RWPE2 (cell line): ENCODE data around the gene RAPGEFL1.
"Not testable (repeated sequence)": the region's sequence is repeated elsewhere in the genome, so short reads cannot be mapped to it uniquely, and the experiment has no call there.

Experiments used
- ATAC-seq: fragments of 200-7000 bp; cut with Tn5 transposase; 3 replicates; pipeline ENCODE4 v1.9.1; 2021; ENCODE audit warnings: low read depth
- DNase-seq: peaks from one replicate; pipeline ENCODE4 v3.0.0-alpha.2; 2020; ENCODE audit warnings: low spot score
- H3K27ac ChIP-seq: fragments of 450-650 bp; 2 replicates; pipeline ENCODE4 v1.5.1; 2017; ENCODE audit warnings: mild to moderate bottlenecking; ENCODE audit not compliant: poor library complexity, severe bottlenecking
- H3K27me3 ChIP-seq: fragments of 250-450 bp; sonication (Bioruptor Pico); 2 replicates; pipeline ENCODE4 v1.5.1; 2021; ENCODE audit warnings: mild to moderate bottlenecking, moderate library complexity; ENCODE audit not compliant: insufficient read depth, poor library complexity, severe bottlenecking
- H3K36me3 ChIP-seq: fragments of 250-450 bp; sonication (Bioruptor Pico); 2 replicates; pipeline ENCODE4 v1.5.1; 2020; ENCODE audit warnings: low read depth, mild to moderate bottlenecking, moderate library complexity
- H3K4me1 ChIP-seq: fragments of 250-450 bp; sonication (Bioruptor Pico); 2 replicates; pipeline ENCODE4 v1.5.1; 2021; ENCODE audit warnings: mild to moderate bottlenecking, moderate library complexity; ENCODE audit not compliant: insufficient read depth, poor library complexity, severe bottlenecking
- H3K4me3 ChIP-seq: fragments of 250-450 bp; sonication (Bioruptor Pico); 2 replicates; pipeline ENCODE4 v1.5.1; 2021; ENCODE audit warnings: mild to moderate bottlenecking, moderate library complexity; ENCODE audit not compliant: severe bottlenecking
- H3K9me3 ChIP-seq: fragments of 250-450 bp; sonication (Bioruptor Pico); 2 replicates; pipeline ENCODE4 v1.5.1; 2021; ENCODE audit warnings: mild to moderate bottlenecking, moderate library complexity; ENCODE audit not compliant: severe bottlenecking
- CTCF ChIP-seq: fragments of 450-650 bp; IDR thresholded peaks from one replicate; pipeline ENCODE4 v1.5.1; 2017; ENCODE audit warnings: mild to moderate bottlenecking, moderate library complexity; ENCODE audit not compliant: poor library complexity, severe bottlenecking

RAPGEFL1 gene

DNA sequence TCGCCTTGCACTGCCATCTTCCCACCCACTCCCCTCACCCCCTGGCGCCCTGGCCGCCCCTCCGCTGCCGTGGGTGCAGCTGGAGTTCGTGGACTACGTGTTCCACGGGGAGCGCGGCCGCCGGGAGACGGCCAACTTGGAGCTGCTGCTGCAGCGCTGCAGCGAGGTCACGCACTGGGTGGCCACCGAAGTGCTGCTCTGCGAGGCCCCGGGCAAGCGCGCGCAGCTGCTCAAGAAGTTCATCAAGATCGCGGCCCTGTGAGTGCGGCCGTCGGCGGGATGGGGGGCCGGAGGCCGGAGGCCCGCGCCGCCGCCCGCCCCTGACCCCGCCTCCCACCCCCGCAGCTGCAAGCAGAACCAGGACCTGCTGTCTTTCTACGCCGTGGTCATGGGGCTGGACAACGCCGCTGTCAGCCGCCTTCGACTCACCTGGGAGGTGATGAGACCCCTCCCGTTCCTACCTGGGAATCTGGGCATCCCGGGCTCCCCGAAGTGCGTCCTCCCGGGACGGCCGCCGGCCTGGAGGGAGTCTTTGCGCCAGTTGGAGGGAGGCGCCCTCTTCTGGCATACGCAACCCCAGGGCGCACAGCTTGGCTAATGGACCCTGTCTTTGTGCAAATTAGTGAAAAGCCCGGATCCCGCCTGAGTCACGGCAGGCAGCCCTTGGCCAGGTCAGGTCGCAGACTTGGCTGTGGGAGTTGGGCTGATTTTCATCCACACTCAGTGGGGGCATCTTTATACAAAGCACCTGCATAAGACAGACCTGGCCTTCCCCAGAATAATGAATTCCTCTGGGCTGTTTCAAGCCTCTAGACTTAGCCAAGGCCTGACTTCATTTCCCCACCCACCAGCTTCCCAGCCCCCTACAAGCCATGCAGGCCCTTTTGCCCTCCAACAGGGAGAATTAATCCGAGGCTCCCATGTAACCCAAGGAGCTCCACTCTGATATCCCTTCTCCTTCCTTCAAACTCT lies 14.3 kb downstream of the RAPGEFL1 start:
- DNase-seq = peak; percentile 76
- H3K4me1 ChIP-seq = peaks cover 9% of the 10 kb centered on the region
- H3K4me3 ChIP-seq = peak overlapping the region; percentile 29
- peak; percentile 85 for TF ChIP-seq CTCF
- no peaks in the 10 kb centered on the region for H3K9me3 ChIP-seq
- H3K27me3 ChIP-seq = no peaks in the 10 kb centered on the region
- peak; percentile 82 for ATAC-seq
- no peak overlapping the region for H3K27ac ChIP-seq
- 0 out of 2 replicates have a peak, but pooled peaks cover 2% of the 10 kb centered on the region for H3K36me3 ChIP-seq

DNA sequence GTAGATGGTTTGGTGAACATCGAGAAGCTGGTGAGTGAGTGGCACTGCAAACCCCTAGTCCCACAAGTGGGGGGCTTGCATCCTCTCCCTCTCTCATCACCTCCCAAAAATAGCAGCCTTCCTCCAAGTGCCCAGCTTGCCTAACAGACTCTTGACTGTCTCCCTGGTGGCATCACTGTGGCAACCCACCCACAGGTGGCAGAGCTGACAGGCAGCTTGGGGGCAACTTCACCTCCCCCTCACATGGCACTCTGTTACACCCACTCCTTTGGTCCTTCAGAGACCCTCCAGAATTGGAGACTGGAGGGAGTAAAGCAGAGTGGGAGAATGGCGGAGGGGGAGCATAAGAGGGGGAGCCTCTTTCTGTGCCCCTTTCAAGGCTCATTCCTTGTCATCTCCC lies 15.7 kb downstream of the RAPGEFL1 start:
- H3K27me3 ChIP-seq = no peaks in the 10 kb centered on the region
- no peak overlapping the region for H3K27ac ChIP-seq

DNA sequence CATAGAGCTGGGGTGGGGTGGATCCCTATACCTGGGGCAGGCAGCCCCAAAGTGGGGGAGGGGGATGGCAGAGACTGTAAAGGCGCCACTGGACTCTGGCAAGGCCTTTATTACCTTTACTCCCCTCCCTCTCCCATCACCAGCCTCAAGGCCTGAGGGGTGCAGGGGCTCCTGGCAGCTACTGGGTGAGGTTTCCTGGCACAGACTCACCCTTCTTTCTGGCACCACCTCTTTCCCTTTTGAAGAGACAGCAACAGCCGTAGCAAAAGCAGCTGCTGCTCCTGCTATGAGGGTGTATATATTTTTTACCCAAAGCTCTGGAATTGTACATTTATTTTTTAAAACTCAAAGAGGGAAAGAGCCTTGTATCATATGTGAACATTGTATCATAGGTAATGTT lies 17.6 kb downstream of the RAPGEFL1 start:
- TF ChIP-seq CTCF = no peak
- H3K4me3 ChIP-seq = no peak overlapping the region
- DNase-seq (no peak), ATAC-seq (no peak)
- peaks cover 9% of the 10 kb centered on the region for H3K4me1 ChIP-seq
- 0 out of 2 replicates have a peak, but pooled peaks cover 2% of the 10 kb centered on the region for H3K36me3 ChIP-seq
- no peak overlapping the region for H3K27ac ChIP-seq
- H3K27me3 ChIP-seq = no peaks in the 10 kb centered on the region
- no peaks in the 10 kb centered on the region for H3K9me3 ChIP-seq

More for the DNA sequence above, 15.7 kb downstream of the RAPGEFL1 start:
- DNase-seq = no peak
- Histone ChIP-seq H3K4me1 (peaks cover 9% of the 10 kb centered on the region), H3K36me3 (0 out of 2 replicates have a peak, but pooled peaks cover 2% of the 10 kb centered on the region), H3K9me3 (no peaks in the 10 kb centered on the region), H3K4me3 (no peak overlapping the region)
- no peak for ATAC-seq
- TF ChIP-seq CTCF = no peak

GRCh38 chr17:40197550-40197949 lies 20.3 kb downstream of the RAPGEFL1 start:
- no peak for TF ChIP-seq CTCF
- no peak for ATAC-seq
- Histone ChIP-seq H3K27ac (no peak overlapping the region), H3K4me1 (peaks cover 9% of the 10 kb centered on the region), H3K36me3 (0 out of 2 replicates have a peak, but pooled peaks cover 2% of the 10 kb centered on the region), H3K27me3 (no peaks in the 10 kb centered on the region), H3K9me3 (no peaks in the 10 kb centered on the region), H3K4me3 (no peak overlapping the region)
- no peak for DNase-seq

DNA sequence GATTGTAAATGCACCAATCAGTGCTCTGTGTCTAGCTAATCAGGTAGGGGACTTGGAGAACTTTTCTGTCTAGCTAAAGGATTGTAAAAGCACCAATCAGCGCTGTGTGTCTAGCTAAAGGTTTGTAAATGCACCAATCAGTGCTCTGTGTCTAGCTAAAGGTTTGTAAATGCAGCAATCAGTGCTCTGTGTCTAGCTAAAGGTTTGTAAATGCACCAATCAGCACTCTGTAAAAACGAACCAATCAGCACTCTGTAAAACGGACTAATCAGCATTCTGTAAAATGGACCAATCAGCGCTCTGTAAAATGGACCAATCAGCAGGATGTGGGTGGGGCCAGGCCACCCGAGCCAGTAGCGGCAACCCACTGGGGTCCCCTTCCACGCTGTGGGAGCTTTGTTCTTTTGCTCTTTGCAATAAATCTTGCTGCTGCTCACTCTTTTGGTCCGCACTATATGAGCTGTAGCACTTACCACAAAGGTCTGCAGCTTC lies 20.7 kb downstream of the RAPGEFL1 start:
- not testable (repeated sequence) for H3K27me3 ChIP-seq, ATAC-seq, H3K9me3 ChIP-seq, H3K27ac ChIP-seq, DNase-seq, H3K4me1 ChIP-seq, H3K36me3 ChIP-seq, H3K4me3 ChIP-seq
